Left colon (tissue), 2 donors: Measurements from ENCODE around the gene ARAP1. TPM values are rescaled to one million over a fixed set of nuclear protein-coding genes. Genes with fewer than 3 reads are reported as not detected.

Experiments used
- ATAC-seq: fragments of 200-7000 bp; cut with Tn5 transposase; one replicate; pipeline ENCODE4 v1.9.1; 2020; ENCODE audit warnings: mild to moderate bottlenecking, moderate library complexity
- DNase-seq, 2 donors: peaks; one replicate each; pipeline ENCODE4 v3.0.0-alpha.2; 2020
- intact Hi-C, 2 donors: fragments of 100-400 bp; cut with DNase I in 1 of 2; cut with micrococcal nuclease in 1 of 2; formaldehyde crosslinking; loops; one replicate each; pipeline versions ENCODE4 v1.11.2 to v1.14.0; 2022; cut with DNase I, micrococcal nuclease
- microRNA-seq, 2 donors: library from miRNA; unstranded; fragments of <30 nt; microRNA quantifications; one replicate each; pipeline versions ENCODE4 v1.1.0 to v1.2.0, GENCODE V29; 2020
- total RNA-seq, 2 donors: library from RNA; stranded (reverse); fragmentation: NEBNext Ultra II Directional; extraction: Animal tissue kit (Norgen Biotek cat#: 25700); gene quantifications; one replicate each; pipeline ENCODE4 v1.2.1, GENCODE V29; 2021
- donor health status: DM: no; HTN: no; CAD: no.
- donor health status: DM: yes; HTN: yes; CAD: no.

Gene ARAP1
- total RNA-seq, 2 donors from 2014 or later: 62.5 to 69.1 TPM

DNA sequence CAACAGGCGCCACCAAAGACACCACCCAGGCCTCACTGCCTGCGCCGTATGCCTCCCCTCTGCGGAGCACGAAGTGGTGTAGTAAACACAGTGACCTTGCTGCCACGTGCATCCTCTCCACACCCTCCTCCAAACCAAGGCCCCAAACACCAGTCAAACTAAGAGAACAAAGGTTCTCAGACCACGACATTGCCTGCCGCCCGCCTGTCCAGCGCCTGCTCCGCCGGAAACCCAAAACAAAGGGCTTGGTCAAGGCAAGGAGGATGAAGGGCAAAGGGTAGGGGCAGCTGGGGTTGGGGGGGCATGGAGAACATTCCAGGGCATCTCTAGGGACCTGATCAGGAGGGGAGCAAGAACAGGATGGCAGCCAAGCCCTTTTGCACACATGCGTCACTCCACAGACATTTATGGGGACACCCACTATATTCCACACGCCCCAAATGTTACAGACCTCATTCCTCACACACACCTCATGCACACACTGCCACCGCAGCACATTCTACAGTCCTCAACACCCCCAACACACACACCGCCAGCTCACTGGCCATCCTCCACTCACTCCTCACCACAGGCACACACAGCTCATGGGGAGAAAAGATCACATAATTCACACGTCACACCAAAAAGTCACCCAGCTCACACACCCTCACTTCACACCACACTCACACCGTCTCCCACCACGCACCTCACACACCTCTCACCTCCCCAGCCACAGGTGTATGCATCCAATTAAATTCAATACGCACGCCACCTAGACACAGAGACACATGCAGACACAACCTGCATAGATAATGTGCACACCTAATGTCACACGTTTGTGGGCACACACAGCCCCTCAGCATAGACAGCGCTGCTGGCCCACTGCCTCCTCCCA, 112.5 kb downstream of the ARAP1 start:
- no peak for ATAC-seq
- intact Hi-C loops: loop anchor here in 1 of 2 donors (5.0 kb wide), 1 partner anchor 47 kb away; no protein-coding TSS in a partner anchor
- no peak for DNase-seq

GRCh38 chr11:72637926-72638325, 114.3 kb downstream of the ARAP1 start:
- DNase-seq: no peak
- intact Hi-C loops: no loop called here
- no peak for ATAC-seq

DNA sequence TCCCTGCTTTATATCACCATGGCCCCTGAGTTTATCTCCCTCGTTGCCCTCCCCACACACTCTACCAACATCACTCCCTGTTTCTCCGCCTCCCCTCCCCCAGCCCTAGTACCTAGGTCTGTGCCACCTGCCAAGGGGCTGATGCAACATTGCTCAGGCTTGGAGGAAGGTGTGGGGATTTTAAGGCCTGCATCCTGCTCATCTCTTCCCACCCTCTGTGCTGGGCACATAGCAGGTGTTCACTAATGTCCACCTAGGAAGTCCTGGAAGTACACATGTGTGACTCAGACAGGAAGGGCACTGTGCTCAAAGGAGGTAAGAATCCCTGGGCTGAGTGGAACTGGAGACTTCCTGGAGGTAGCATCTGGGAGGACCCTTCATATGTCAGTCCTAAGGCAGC, 115.0 kb downstream of the ARAP1 start:
- intact Hi-C loops: no loop called here
- ATAC-seq: no peak
- DNase-seq: no peak

DNA sequence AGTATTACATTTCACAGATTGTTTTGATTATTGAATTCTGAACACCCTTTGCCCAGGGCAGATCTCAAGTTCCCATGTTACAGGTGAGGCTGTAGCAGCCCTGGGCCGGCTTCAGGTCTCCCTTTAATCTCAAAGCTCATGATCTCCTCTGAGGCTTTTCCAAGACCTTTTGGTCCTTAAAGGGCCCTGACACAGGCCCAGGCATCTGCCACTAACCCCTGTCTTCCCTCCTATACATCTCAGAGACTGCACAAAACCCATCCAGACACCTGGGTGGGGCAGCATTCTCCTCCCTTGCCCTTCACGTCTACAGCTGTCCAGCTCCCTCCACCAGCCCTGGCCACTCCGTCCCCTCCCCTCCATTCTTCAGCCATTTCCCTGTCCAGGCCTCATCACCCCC, 115.8 kb downstream of the ARAP1 start:
- intact Hi-C loops: no loop called here
- ATAC-seq: no peak

DNA sequence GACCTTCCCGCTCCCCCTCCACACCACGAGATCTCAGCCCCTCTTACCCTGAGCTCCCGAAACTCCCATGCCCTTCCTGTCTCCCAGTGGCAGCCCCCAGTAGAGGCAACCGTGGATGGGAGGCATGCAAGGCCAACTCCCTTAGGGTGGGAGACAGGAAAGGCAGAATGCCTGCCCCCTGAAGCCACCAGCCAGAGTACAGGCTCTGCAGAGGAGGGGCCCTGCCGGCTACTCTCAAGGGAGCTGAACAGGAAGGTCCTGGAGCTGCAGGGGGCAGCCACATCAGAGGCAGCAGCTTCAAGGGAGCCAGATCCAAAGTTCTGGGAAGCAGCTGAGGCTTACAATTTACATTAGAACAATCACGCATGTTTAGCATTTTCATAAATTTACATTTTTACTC, 116.3 kb downstream of the ARAP1 start:
- DNase-seq (no peak), ATAC-seq (no peak)
- intact Hi-C loops: no loop called here

More for the DNA sequence above, 115.8 kb downstream of the ARAP1 start:
- no peak for DNase-seq

- intact Hi-C loops: no loop called here
- DNase-seq (no peak), ATAC-seq (no peak)
These were observed 116.8 kb downstream of the ARAP1 start for GRCh38 chr11:72635309-72635915.

Small RNA genes lying within 50 kb of the gene (microRNA-seq; reads per million reads assigned to microRNA genes)
- 0 reads per million in 2 donors for gene MIR4692

Other genes starting within 250 kb of the ARAP1 start
- gene PDE2A, start 78.0 kb downstream of the ARAP1 start, total RNA-seq: 10 to 100 TPM in 1 of 2 donors, 1 to 10 TPM in 1; 6.6 to 10.4 TPM
- gene STARD10, start 41.6 kb upstream of the ARAP1 start, total RNA-seq: 100 to 1,000 TPM; 417 to 464 TPM
- 10 to 100 TPM; 44.4 to 54.2 TPM for gene ATG16L2, start 62.0 kb upstream of the ARAP1 start, total RNA-seq